Measurements from ENCODE around the gene AIMP2.
"Not testable (repeated sequence)": the region's sequence is repeated elsewhere in the genome, so short reads cannot be mapped to it uniquely, and the experiment has no call there.

The AIMP2 gene

DNA sequence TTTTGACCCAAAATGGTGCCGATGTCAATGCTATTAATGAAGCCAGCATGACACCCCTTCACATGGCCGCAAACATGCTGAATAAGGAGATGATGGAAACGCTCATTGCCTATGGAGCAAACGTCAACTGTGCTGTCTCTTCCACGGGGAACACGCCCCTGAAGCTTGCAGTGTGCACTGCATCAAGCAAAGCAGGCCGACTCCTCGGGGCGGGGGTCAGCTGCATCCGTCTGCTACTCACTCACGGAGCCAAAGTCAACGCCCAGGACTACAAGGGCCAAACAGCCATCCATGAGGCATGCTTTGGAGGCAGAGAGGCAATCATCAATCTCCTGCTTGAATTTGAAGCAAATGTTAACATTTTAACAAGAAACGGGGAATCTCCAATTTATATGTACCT lies 26.6 kb downstream of the AIMP2 start:
- H3K4me3 Mint-ChIP-seq: no peak overlapping the region
- peaks cover 52% of the 10 kb centered on the region for H3K36me3 Mint-ChIP-seq
- no peaks in the 10 kb centered on the region for H3K9me3 Mint-ChIP-seq
- H3K27me3 Mint-ChIP-seq: no peaks in the 10 kb centered on the region
- ATAC-seq: no peak
- H3K4me1 Mint-ChIP-seq: no peaks in the 10 kb centered on the region
- no peak overlapping the region for H3K27ac Mint-ChIP-seq

DNA sequence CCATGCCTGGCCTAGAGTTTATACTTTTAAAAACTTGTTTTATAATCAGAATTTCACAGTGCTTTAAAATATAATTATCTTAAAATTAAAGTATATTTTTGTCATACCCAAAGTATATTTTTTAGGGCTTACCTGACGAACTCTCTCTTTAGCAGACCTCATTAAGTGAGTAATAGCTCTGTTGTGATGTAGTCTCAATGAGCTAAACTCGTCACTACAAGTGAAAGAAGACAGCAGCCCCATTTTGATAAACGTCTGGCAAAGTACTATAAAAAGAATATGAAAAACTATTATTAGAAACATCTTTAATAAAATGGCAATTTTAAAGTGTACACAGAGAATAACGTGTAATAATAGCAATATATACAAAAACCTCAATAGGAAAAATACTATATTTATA lies 40.7 kb downstream of the AIMP2 start:
- Mint-ChIP-seq H3K9me3 (no peaks in the 10 kb centered on the region), H3K4me1 (no peaks in the 10 kb centered on the region), H3K27me3 (no peaks in the 10 kb centered on the region), H3K4me3 (no peak overlapping the region), H3K36me3 (peaks cover 26% of the 10 kb centered on the region), H3K27ac (no peak overlapping the region)
- no peak for ATAC-seq

DNA sequence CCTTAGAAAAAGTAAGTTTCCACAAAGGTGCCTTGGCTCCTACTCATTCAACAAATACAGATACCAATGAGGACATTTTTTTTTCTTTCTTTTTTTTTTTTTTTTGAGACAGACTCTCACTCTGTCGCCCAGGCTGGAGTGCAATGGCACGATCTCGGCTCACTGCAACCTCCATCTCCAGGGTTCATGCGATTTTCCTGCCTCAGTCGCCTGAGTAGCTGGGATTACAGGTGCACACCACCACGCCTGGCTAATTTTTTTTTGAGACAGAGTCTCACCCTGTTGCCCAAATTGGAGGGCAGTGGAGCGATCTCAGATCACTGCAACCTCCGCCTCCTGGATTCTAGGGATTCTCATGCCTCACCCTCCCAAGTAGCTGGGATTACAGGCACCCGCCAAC lies 42.1 kb downstream of the AIMP2 start:
- not testable (repeated sequence) for H3K27me3 Mint-ChIP-seq, H3K27ac Mint-ChIP-seq, H3K9me3 Mint-ChIP-seq, H3K4me3 Mint-ChIP-seq, ATAC-seq, H3K4me1 Mint-ChIP-seq
- H3K36me3 Mint-ChIP-seq: peaks cover 28% of the 10 kb centered on the region

DNA sequence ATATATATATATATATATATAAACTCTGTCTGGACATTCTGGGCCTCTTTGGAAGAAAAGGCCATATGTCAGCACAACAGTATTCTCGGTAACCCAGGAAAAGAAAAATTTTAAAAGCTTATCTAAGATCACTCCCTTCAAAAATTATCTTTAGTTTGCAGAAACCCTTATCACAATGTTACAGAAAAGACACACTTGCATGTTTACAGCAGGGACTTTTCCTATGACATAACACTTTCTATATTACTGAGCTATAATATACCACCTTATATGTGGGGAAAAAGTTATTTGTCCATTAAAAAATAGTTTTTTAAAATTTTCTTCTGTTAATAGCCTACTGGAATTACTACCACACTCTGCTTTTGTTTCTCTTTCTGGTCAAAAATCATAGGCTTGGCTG lies 47.5 kb downstream of the AIMP2 start:
- ATAC-seq: no peak
- H3K36me3 Mint-ChIP-seq: peaks cover 14% of the 10 kb centered on the region
- H3K27me3 Mint-ChIP-seq: no peaks in the 10 kb centered on the region
- H3K4me3 Mint-ChIP-seq: no peak overlapping the region
- no peak overlapping the region for H3K27ac Mint-ChIP-seq
- H3K4me1 Mint-ChIP-seq: peaks cover 20% of the 10 kb centered on the region
- H3K9me3 Mint-ChIP-seq: no peaks in the 10 kb centered on the region

DNA sequence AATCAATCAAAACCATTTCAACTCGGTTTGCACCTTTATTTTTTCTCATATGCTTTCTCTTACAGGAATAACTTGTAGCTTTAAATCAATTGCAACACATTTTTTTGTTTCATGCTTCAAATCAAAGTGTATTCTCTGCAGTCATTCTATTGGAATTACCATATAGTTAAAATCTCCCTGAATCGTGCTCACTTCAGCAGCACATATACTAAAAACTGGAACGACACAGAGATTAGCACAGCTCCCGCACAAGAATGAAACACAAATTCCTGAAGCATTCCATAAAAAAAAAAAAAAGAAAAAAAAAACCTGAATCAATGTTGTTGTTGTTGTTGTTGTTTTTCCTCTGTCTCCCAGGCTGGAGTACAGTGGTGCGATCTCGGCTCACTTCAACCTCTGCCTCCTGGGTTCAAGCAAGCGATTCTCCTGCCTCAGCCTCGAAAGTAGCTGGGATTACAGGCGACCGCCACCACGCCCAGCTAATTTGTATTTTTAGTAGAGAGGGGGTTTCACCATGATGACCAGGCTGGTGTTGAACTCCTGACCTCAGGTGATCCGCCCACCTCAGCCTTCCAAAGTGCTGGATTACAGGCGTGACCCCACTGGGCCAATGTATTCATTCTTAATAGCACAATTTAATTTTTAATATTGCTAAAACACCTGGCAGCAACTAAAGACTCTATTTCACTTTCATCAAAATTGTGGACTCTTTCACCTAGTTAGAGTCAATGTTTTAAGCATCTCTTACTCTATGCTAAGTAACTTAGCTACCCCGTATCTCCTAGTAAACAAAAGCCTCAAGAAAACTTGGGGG lies 48.5 kb downstream of the AIMP2 start:
- Mint-ChIP-seq H3K9me3 (no peaks in the 10 kb centered on the region), H3K36me3 (peaks cover 14% of the 10 kb centered on the region), H3K4me3 (peak overlapping the region; percentile 97), H3K4me1 (peaks cover 20% of the 10 kb centered on the region), H3K27me3 (no peaks in the 10 kb centered on the region), H3K27ac (peak overlapping the region; percentile 89)
- ATAC-seq: no peak

DNA sequence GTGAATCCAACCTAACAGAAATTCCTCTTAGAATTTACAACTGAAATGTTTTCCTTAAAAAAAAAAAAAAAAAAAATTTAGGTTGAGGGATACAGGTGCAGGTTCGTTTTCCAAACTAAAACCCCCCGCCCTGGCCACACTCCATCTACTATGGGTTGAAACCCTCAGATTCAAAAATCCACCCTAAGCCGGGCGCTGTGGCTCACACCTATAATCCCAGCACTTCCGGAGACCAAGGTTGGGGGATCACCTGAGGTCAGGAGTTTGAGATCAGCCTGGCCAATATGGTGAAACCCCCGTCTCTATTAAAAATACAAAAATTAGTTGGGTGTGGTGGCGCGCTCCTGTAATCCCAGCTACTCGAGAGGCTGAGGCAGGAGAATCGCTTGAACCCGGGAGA lies 50.9 kb downstream of the AIMP2 start:
- not testable (repeated sequence) for H3K27me3 Mint-ChIP-seq, ATAC-seq, H3K36me3 Mint-ChIP-seq, H3K27ac Mint-ChIP-seq, H3K9me3 Mint-ChIP-seq
- peak overlapping the region; percentile 97 for H3K4me3 Mint-ChIP-seq
- H3K4me1 Mint-ChIP-seq: peaks cover 20% of the 10 kb centered on the region

DNA sequence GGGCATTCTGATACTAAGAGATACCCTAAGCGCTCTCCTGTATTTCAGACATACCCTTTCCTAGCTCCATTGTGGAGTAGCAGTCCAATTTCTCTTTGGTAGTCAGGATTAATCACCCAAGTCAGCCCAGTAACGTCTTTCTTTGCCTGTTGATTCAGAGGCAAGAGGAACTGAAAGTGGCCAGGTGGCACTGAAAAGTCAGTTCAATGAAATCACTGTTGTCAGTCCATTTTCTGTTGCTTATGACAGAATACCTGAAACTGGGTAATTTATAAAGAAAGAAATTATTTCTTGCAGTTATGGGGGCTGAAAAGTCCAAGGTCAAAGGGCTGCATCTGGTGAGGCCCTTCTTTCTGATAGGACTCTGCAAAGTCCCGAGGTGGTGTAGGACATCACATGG lies 62.3 kb downstream of the AIMP2 start:
- ATAC-seq: peak; percentile 76
- Mint-ChIP-seq H3K27ac (peak overlapping the region; percentile 44), H3K9me3 (no peaks in the 10 kb centered on the region), H3K4me1 (peaks cover 10% of the 10 kb centered on the region), H3K36me3 (no peaks in the 10 kb centered on the region), H3K4me3 (no peak overlapping the region), H3K27me3 (no peaks in the 10 kb centered on the region)

Measured in stimulated activated memory B cell treated with anti-CD40 and anti-IgM and Interleukin-4, amounts not matched to agents 10 μg/mL and 1 μg/mL and 100 μg/mL, for 72 hours (primary cell).